ENCODE results near the gene TMEM45B. TPM values are rescaled to one million over a fixed set of nuclear protein-coding genes. Genes with fewer than 3 reads are reported as not detected.

Gene TMEM45B
- total and polyA plus RNA-seq, 2 of the 13 experiments (the other 11 are each of a cell fraction or from before 2014, with no cell fraction given): 29.1 to 181 TPM

GRCh38 chr11:129815596-129816461 is at the start of gene TMEM45B (continued):
- TF ChIP-seq, protein P1, sequence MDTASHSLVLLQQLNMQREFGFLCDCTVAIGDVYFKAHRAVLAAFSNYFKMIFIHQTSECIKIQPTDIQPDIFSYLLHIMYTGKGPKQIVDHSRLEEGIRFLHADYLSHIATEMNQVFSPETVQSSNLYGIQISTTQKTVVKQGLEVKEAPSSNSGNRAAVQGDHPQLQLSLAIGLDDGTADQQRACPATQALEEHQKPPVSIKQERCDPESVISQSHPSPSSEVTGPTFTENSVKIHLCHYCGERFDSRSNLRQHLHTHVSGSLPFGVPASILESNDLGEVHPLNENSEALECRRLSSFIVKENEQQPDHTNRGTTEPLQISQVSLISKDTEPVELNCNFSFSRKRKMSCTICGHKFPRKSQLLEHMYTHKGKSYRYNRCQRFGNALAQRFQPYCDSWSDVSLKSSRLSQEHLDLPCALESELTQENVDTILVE (CRISPR knock-in tag; IDR thresholded peaks at IDR 0.05): no peak
- TF ChIP-seq TSC22D2 (CRISPR knock-in tag; IDR thresholded peaks at IDR 0.05; ENCODE audit: borderline replicate concordance) (no peak), GZF1 (CRISPR knock-in tag; IDR thresholded peaks at IDR 0.05) (peak; percentile 70; the same call in 1 of the 2 replicates), MEIS2 (CRISPR knock-in tag; IDR thresholded peaks at IDR 0.05) (0 out of 2 replicates have a peak, but pooled peaks have one; percentile 15), ZNF18 (CRISPR knock-in tag; IDR thresholded peaks at IDR 0.05; ENCODE audit: insufficient replicate concordance) (peak; percentile 72), LCORL (IDR thresholded peaks at IDR 0.05) (no peak), LCORL (CRISPR knock-in tag; IDR thresholded peaks at IDR 0.05) (peak; percentile 58; the same call in 1 of the 2 replicates), TBL1XR1 (IDR thresholded peaks at IDR 0.05; ENCODE audit: borderline replicate concordance, low read length, partially characterized antibody) (no peak), ZBTB44 (CRISPR knock-in tag; IDR thresholded peaks at IDR 0.05) (no peak), HOXA9 (CRISPR knock-in tag; IDR thresholded peaks at IDR 0.05; ENCODE audit: borderline replicate concordance) (no peak), POGZ (CRISPR knock-in tag; IDR thresholded peaks at IDR 0.05) (no peak), RFX3 (CRISPR knock-in tag; IDR thresholded peaks at IDR 0.05) (no peak), ZNF749 (CRISPR knock-in tag; IDR thresholded peaks at IDR 0.05; ENCODE audit: borderline replicate concordance) (no peak), SP1 (IDR thresholded peaks at IDR 0.05) (no peak), SP1 (CRISPR knock-in tag; IDR thresholded peaks at IDR 0.05) (no peak), ZNF234 (CRISPR knock-in tag; conservative IDR thresholded peaks at IDR 0.05) (no peak), ZNF800 (CRISPR knock-in tag; IDR thresholded peaks at IDR 0.05) (no peak; the same call in 1 of the 2 replicates), ZSCAN12 (CRISPR knock-in tag; IDR thresholded peaks at IDR 0.05) (no peak)
- TF ChIP-seq, protein P2, sequence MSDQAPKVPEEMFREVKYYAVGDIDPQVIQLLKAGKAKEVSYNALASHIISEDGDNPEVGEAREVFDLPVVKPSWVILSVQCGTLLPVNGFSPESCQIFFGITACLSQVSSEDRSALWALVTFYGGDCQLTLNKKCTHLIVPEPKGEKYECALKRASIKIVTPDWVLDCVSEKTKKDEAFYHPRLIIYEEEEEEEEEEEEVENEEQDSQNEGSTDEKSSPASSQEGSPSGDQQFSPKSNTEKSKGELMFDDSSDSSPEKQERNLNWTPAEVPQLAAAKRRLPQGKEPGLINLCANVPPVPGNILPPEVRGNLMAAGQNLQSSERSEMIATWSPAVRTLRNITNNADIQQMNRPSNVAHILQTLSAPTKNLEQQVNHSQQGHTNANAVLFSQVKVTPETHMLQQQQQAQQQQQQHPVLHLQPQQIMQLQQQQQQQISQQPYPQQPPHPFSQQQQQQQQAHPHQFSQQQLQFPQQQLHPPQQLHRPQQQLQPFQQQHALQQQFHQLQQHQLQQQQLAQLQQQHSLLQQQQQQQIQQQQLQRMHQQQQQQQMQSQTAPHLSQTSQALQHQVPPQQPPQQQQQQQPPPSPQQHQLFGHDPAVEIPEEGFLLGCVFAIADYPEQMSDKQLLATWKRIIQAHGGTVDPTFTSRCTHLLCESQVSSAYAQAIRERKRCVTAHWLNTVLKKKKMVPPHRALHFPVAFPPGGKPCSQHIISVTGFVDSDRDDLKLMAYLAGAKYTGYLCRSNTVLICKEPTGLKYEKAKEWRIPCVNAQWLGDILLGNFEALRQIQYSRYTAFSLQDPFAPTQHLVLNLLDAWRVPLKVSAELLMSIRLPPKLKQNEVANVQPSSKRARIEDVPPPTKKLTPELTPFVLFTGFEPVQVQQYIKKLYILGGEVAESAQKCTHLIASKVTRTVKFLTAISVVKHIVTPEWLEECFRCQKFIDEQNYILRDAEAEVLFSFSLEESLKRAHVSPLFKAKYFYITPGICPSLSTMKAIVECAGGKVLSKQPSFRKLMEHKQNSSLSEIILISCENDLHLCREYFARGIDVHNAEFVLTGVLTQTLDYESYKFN (CRISPR knock-in tag; conservative IDR thresholded peaks at IDR 0.05): 0 out of 2 replicates have a peak, but pooled peaks have one; percentile 32
